Mucosa of descending colon (tissue), 3 donors: Measurements from ENCODE around the gene KIF23. TPM values are rescaled to one million over a fixed set of nuclear protein-coding genes. Genes with fewer than 3 reads are reported as not detected.
"Not testable (repeated sequence)": the region's sequence is repeated elsewhere in the genome, so short reads cannot be mapped to it uniquely, and the experiment has no call there.

Experiments used
- ATAC-seq: fragments of 200-7000 bp; cut with Tn5 transposase; one replicate; pipeline ENCODE4 v1.9.1; 2020; ENCODE audit warnings: mild to moderate bottlenecking, moderate library complexity
- DNase-seq, 3 donors: peaks; one replicate each; pipeline ENCODE4 v3.0.0-alpha.2; 2020
- H3K36me3 ChIP-seq: fragments of 200-600 bp; one replicate; pipeline ENCODE4 v1.8.0; 2021; ENCODE audit warnings: low read depth, mild to moderate bottlenecking
- H3K4me1 ChIP-seq: fragments of 200-600 bp; one replicate; pipeline ENCODE4 v1.8.0; 2021; ENCODE audit warnings: low read depth, mild to moderate bottlenecking
- H3K4me3 ChIP-seq: fragments of 200-600 bp; one replicate; pipeline ENCODE4 v1.8.0; 2021; ENCODE audit warnings: mild to moderate bottlenecking
- H3K9me3 ChIP-seq: fragments of 200-600 bp; one replicate; pipeline ENCODE4 v1.8.0; 2021; ENCODE audit warnings: mild to moderate bottlenecking
- CTCF ChIP-seq: fragments of 200-600 bp; IDR thresholded peaks from one replicate; pipeline ENCODE4 v1.8.0; 2022; ENCODE audit warnings: antibody characterized with exemption, mild to moderate bottlenecking
- intact Hi-C, 2 donors: fragments of 100-400 bp; cut with DNase I in 1 of 2; cut with micrococcal nuclease in 1 of 2; formaldehyde crosslinking; loops; one replicate each; pipeline versions ENCODE4 v1.11.0 to v1.11.1; 2022; cut with DNase I, micrococcal nuclease
- total RNA-seq, 3 donors: library from RNA; stranded (reverse); fragmentation: NEBNext Ultra II Directional in 2 of 3; extraction: Animal tissue kit (Norgen Biotek cat#: 25700) in 2 of 3; gene quantifications; one replicate each; pipeline versions ENCODE4 v1.2.1 to v1.2.4, GENCODE V29; 2021 to 2023
- donor health status: DM: no; HTN: no; CAD: no; lungs with moderate emphysema.
- donor health status: DM: no; HTN: no; CAD: no.
- donor health status: DM: no; HTN: yes; CAD: no.

Gene KIF23
- total RNA-seq, 3 donors from 2014 or later: 3.1 to 11.2 (median 4.4) TPM

DNA sequence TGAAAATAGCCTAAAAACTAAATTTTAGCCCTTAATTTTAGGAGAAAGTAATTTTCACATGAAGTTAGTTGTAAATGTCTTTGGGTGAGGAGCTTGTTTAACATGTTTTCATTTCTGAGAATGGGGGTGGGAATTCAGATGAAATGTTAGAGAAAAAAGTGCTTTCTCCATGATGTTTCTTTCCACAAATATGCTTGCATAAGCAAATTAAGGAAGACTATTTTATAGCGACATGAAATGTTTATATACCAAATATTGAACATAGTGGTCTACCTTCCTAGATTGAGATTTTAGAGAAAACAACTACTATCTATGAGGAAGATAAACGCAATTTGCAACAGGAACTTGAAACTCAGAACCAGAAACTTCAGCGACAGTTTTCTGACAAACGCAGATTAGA, 25.5 kb downstream of the KIF23 start:
- no peaks in the 10 kb centered on the region for H3K4me1 ChIP-seq
- intact Hi-C loops: no loop called here
- H3K36me3 ChIP-seq: no peaks in the 10 kb centered on the region
- DNase-seq (no peak), ATAC-seq (no peak)
- H3K9me3 ChIP-seq: no peaks in the 10 kb centered on the region
- no peak for TF ChIP-seq CTCF
- no peak overlapping the region for H3K4me3 ChIP-seq

DNA sequence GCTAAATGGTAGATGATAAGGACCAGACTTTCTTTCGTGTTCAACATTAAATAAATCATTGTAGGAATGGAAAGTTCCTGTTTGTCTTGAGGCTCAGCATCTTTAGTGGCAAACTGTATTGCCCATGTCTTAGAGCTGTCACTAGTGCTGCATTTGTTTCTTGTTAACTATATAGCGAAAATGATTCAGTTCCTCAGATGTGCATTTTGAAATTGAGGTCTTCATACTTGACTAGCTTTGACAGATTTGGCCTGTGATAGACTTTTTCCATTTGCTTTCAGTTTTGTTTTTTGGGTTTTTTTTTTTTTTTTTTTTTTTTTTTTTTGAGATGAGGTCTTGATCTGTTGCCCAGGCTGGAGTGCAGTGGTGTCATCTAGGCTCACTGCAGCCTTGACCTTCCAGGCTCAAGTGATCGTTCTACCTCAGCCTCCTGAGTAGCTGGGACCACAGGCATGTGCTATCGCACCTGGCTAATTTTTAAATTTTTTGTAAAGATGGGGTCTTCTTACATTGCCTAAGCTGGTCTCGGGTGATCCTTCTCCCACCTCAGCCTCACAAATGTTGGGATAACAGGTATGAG, 29.0 kb downstream of the KIF23 start:
- no peaks in the 10 kb centered on the region for H3K36me3 ChIP-seq
- no peak for DNase-seq

GRCh38 chr15:69444686-69445085, 30.5 kb downstream of the KIF23 start:
- H3K9me3 ChIP-seq: no peaks in the 10 kb centered on the region
- intact Hi-C loops: no loop called here
- no peak overlapping the region for H3K4me3 ChIP-seq
- H3K4me1 ChIP-seq: no peaks in the 10 kb centered on the region
- no peaks in the 10 kb centered on the region for H3K36me3 ChIP-seq
- DNase-seq (no peak), ATAC-seq (no peak)
- TF ChIP-seq CTCF: no peak

More for the DNA sequence above, 29.0 kb downstream of the KIF23 start:
- H3K4me3 ChIP-seq: no peak overlapping the region
- no peaks in the 10 kb centered on the region for H3K4me1 ChIP-seq
- intact Hi-C loops: no loop called here
- no peak for TF ChIP-seq CTCF
- ATAC-seq: no peak
- no peaks in the 10 kb centered on the region for H3K9me3 ChIP-seq

DNA sequence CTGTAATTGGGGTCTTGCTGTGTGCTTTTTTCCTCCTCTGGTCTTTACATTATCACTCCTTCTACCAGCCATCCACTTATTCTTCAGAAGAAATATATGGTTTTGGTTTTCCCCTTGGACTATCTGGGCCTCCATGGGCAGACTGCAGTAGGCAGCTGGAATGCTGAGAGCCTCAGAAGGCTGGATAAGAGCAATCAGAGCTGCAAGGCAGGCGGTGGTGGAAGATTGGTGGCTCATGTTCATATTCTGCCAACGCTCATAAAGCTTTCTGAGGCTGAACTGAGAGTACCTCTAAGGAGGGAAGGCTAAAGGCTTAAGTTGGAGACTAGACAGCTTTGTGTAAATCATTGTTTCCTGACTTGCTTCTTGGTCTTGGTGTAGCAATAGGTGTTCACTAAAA, 32.8 kb downstream of the KIF23 start:
- no peak for TF ChIP-seq CTCF
- H3K4me3 ChIP-seq: no peak overlapping the region
- H3K9me3 ChIP-seq: no peaks in the 10 kb centered on the region
- no peaks in the 10 kb centered on the region for H3K36me3 ChIP-seq
- no peaks in the 10 kb centered on the region for H3K4me1 ChIP-seq
- intact Hi-C loops: no loop called here
- ATAC-seq (no peak), DNase-seq (no peak)

- H3K36me3 ChIP-seq, DNase-seq, intact Hi-C loops, ATAC-seq, H3K9me3 ChIP-seq, H3K4me3 ChIP-seq: not testable (repeated sequence)
- H3K4me1 ChIP-seq: peaks cover 15% of the 10 kb centered on the region
Measured at GRCh38 chr15:69450221-69450620, 36.1 kb downstream of the KIF23 start.

DNA sequence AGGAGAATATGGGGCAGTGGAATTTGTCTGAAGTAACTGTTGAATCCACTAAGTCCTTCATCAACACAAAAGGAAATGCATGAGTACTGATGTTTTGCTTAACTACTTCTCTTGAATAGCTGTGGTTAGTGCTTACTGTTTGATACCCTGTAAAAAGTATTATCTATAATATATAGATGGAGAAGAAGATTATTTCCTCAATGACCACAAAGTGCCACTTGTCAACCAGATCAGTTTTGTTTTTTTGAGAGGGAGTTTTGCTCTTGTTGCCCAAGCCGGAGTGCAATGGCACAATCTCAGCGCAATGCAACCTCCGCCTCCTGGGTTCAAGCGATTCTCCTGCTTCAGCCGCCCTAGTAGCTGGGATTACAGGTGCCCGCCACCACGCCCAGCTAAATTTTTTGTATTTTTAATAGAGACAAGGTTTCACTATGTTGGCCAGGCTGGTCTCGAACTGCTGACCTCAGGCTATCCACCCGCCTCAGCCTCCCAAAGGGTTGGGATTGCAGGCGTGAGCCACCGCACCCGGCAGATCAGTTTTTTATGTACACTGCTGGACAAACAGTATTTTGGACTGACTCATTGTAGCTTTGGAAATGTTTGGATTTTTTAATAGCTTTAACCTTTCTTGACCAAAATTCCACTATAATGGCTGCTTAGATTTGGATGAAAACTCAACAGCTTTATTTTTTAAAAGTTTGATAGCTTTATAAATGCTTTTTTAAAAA, 37.0 kb downstream of the KIF23 start:
- Histone ChIP-seq H3K36me3 (no peaks in the 10 kb centered on the region), H3K9me3 (no peaks in the 10 kb centered on the region), H3K4me1 (peaks cover 22% of the 10 kb centered on the region), H3K4me3 (no peak overlapping the region)
- DNase-seq (no peak), ATAC-seq (no peak)
- intact Hi-C loops: no loop called here
- TF ChIP-seq CTCF: no peak
